GM18526 (cell line): ENCODE results near the gene YEATS4.

Experiments used
- POLR2A ChIP-seq: IDR thresholded peaks from 3 replicates; pipeline ENCODE4 v1.6.1; 2011; ENCODE audit not compliant: insufficient read length; ENCODE audit errors: extremely low read depth

The YEATS4 gene

GRCh38 chr12:69354556-69355187 lies 4.9 kb upstream of the YEATS4 start:
- TF ChIP-seq POLR2A, result no peak

GRCh38 chr12:69355363-69356028 lies 4.0 kb upstream of the YEATS4 start:
- TF ChIP-seq POLR2A, result no peak

- no peak for TF ChIP-seq POLR2A
These were observed 767 bp downstream of the YEATS4 start for GRCh38 chr12:69360348-69360672.

- no peak for TF ChIP-seq POLR2A
These were observed 7.3 kb downstream of the YEATS4 start for GRCh38 chr12:69366796-69367195.

- no peak for TF ChIP-seq POLR2A
These were observed 8.6 kb downstream of the YEATS4 start for GRCh38 chr12:69368171-69368570.

- no peak for TF ChIP-seq POLR2A
These were observed 23.5 kb downstream of the YEATS4 start for GRCh38 chr12:69383074-69383473.

GRCh38 chr12:69385038-69385437 lies 25.5 kb downstream of the YEATS4 start:
- TF ChIP-seq POLR2A, result no peak

GRCh38 chr12:69386921-69387320 lies 27.4 kb downstream of the YEATS4 start:
- TF ChIP-seq POLR2A, result no peak

- TF ChIP-seq POLR2A, result no peak
These were observed 28.8 kb downstream of the YEATS4 start for GRCh38 chr12:69388371-69388770.

- TF ChIP-seq POLR2A, result no peak
These were observed 30.3 kb downstream of the YEATS4 start for GRCh38 chr12:69389831-69390230.

- no peak for TF ChIP-seq POLR2A
These were observed 32.8 kb downstream of the YEATS4 start for GRCh38 chr12:69392179-69392928.

GRCh38 chr12:69396041-69396440 lies 36.5 kb downstream of the YEATS4 start:
- TF ChIP-seq POLR2A, result no peak

- TF ChIP-seq POLR2A, result no peak
These were observed 37.4 kb downstream of the YEATS4 start for GRCh38 chr12:69396963-69397362.

GRCh38 chr12:69397978-69398377 lies 38.4 kb downstream of the YEATS4 start:
- no peak for TF ChIP-seq POLR2A

- TF ChIP-seq POLR2A, result no peak
These were observed 42.4 kb downstream of the YEATS4 start for GRCh38 chr12:69401940-69402339.

- no peak for TF ChIP-seq POLR2A
These were observed 45.5 kb downstream of the YEATS4 start for GRCh38 chr12:69404851-69405565.
